ENCODE measurements around the gene AUP1. TPM values are rescaled to one million over a fixed set of nuclear protein-coding genes. Genes with fewer than 3 reads are reported as not detected.
A peak's percentile ranks its signal among the peaks of the same experiment; 100 is the strongest.

Gene AUP1
- total and polyA plus RNA-seq, 8 donors: 74.4 to 244 (median 167) TPM

GRCh38 chr2:74499940-74500577, 29.4 kb downstream of the AUP1 start:
- H3K36me3 ChIP-seq: peaks cover 2 to 8% (median 6%) of the 10 kb centered on the region in 4 donors
- TF ChIP-seq POLR2A (IDR thresholded peaks at IDR 0.05): no peak
- no peak for TF ChIP-seq EP300 (IDR thresholded peaks at IDR 0.05)
- TF ChIP-seq, protein P1, sequence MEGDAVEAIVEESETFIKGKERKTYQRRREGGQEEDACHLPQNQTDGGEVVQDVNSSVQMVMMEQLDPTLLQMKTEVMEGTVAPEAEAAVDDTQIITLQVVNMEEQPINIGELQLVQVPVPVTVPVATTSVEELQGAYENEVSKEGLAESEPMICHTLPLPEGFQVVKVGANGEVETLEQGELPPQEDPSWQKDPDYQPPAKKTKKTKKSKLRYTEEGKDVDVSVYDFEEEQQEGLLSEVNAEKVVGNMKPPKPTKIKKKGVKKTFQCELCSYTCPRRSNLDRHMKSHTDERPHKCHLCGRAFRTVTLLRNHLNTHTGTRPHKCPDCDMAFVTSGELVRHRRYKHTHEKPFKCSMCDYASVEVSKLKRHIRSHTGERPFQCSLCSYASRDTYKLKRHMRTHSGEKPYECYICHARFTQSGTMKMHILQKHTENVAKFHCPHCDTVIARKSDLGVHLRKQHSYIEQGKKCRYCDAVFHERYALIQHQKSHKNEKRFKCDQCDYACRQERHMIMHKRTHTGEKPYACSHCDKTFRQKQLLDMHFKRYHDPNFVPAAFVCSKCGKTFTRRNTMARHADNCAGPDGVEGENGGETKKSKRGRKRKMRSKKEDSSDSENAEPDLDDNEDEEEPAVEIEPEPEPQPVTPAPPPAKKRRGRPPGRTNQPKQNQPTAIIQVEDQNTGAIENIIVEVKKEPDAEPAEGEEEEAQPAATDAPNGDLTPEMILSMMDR (IDR thresholded peaks at IDR 0.05): no peak
- TF ChIP-seq POLR2AphosphoS5 (IDR thresholded peaks at IDR 0.05): no peak
- H3K9me3 ChIP-seq: no peaks in the 10 kb centered on the region
- H3K4me3 ChIP-seq: peak overlapping the region in 2 of 4 donors; percentile 40 to 42
- intact Hi-C loops (cut with DNase I; ENCODE audit: low total_unique reads): no loop called here
- peaks cover 0 to 77% (median 30%) of the 10 kb centered on the region in 3 donors for H3K27me3 ChIP-seq
- H3K4me1 ChIP-seq: peaks cover 52 to 68% (median 65%) of the 10 kb centered on the region in 4 donors
- H3K27ac ChIP-seq: no peak overlapping the region
- DNase-seq: no peak
- 58 to 73% (median 69%) methylated on average over 14 to 15 of the region's 15 CpGs for WGBS, 5 donors

GRCh38 chr2:74499267-74499939, 30.1 kb downstream of the AUP1 start, which contains the start of gene LBX2:
Gene LBX2 (minus strand): TSS chr2:74499603. CDS start chr2:74499537, 66 bp downstream.
- intact Hi-C loops (cut with DNase I; ENCODE audit: low total_unique reads): no loop called here
- peak in 1 of 2 donors; percentile 56 for DNase-seq
- 7 to 14% (median 8%) methylated on average over 35 to 65 of the region's 65 CpGs for WGBS, 5 donors
- H3K27me3 ChIP-seq: peaks cover 0 to 77% (median 30%) of the 10 kb centered on the region in 3 donors
- TF ChIP-seq POLR2A (IDR thresholded peaks at IDR 0.05): no peak
- no peak for TF ChIP-seq POLR2AphosphoS5 (IDR thresholded peaks at IDR 0.05)
- TF ChIP-seq, protein P1 (IDR thresholded peaks at IDR 0.05): no peak
- no peak for TF ChIP-seq EP300 (IDR thresholded peaks at IDR 0.05)
- peak within 1 kb of the TSS; percentile 26 to 56 (median 41) for H3K4me3 ChIP-seq
- H3K4me1 ChIP-seq: peaks cover 48 to 61% (median 58%) of the 10 kb centered on the region in 4 donors
- H3K9me3 ChIP-seq: no peaks in the 10 kb centered on the region
- H3K27ac ChIP-seq: peak within 1 kb of the TSS in 2 of 5 donors; percentile 45 to 51
- peaks cover 0 to 4% (median 2%) of the 10 kb centered on the region in 4 donors for H3K36me3 ChIP-seq

DNA sequence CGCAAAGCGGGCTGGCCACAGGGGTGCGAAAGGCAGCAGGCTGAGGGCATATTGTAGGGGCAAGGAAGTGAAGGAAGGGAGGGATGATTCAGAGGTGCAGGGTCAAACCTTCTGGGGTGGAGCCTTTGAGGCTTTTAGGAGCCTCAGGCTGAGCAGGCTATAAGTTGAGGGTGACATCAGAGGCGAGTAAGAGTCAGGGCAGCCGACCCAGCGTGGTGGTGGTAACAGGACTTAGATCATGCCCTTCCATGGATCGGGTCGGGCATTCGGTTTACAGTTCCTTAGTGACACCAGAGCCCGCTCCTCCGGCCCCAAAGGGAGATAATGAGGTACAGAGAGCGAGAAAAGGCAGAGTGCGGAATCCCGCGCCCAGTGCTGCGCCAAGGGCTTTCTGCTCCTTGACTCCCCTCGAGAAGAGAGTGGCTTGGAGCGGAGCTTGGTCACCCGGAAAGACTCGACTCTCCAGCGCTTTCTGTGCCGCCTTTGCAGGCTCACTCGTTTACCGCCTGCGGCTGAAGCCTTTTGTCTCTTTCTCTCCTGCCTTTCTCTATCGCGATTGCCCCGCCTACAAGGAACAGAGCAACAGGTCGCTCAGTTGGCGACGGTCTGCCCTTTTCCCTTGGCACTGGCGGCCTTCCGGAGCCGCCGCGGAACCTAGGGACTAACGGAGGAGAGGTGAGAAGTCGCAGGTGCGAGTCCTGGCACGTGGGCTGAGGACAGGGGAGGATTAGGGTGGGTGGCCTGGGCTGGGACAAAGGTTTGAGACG, 30.8 kb downstream of the AUP1 start:
- Histone ChIP-seq H3K36me3 (peaks cover 4 to 10% (median 8%) of the 10 kb centered on the region in 4 donors), H3K27ac (peak overlapping the region in 2 of 5 donors; percentile 45 to 51), H3K9me3 (no peaks in the 10 kb centered on the region), H3K4me3 (peak overlapping the region; percentile 26 to 56 (median 41)), H3K4me1 (peaks cover 41 to 54% (median 52%) of the 10 kb centered on the region in 4 donors), H3K27me3 (peaks cover 0 to 71% (median 30%) of the 10 kb centered on the region in 3 donors)
- DNase-seq: peak; percentile 40 to 57
- TF ChIP-seq EP300 (IDR thresholded peaks at IDR 0.05): no peak
- intact Hi-C loops (cut with DNase I; ENCODE audit: low total_unique reads): no loop called here
- 2 to 3% (median 2%) methylated on average over 39 to 41 of the region's 41 CpGs for WGBS, 5 donors

GRCh38 chr2:74497777-74498499, 31.6 kb downstream of the AUP1 start:
- Histone ChIP-seq H3K4me3 (peak overlapping the region; percentile 26 to 56 (median 41)), H3K4me1 (peaks cover 35 to 47% (median 46%) of the 10 kb centered on the region in 4 donors), H3K36me3 (peaks cover 11 to 17% (median 16%) of the 10 kb centered on the region in 4 donors), H3K27ac (peak overlapping the region in 2 of 5 donors; percentile 45 to 51), H3K27me3 (peaks cover 0 to 64% (median 30%) of the 10 kb centered on the region in 3 donors), H3K9me3 (no peaks in the 10 kb centered on the region)
- TF ChIP-seq, protein P1 (IDR thresholded peaks at IDR 0.05): no peak
- peak in 1 of 3 donors; percentile 50 for TF ChIP-seq POLR2AphosphoS5 (IDR thresholded peaks at IDR 0.05)
- intact Hi-C loops (cut with DNase I; ENCODE audit: low total_unique reads): no loop called here
- WGBS, 5 donors: 1 to 5% (median 4%) methylated on average over 36 to 61 of the region's 61 CpGs
- peak; percentile 34 to 61 for DNase-seq

Measured in stomach (tissue), 9 donors.